ENCODE data around the gene ODF4. TPM values are rescaled to one million over a fixed set of nuclear protein-coding genes. Genes with fewer than 3 reads are reported as not detected.
"Not testable (repeated sequence)": the region's sequence is repeated elsewhere in the genome, so short reads cannot be mapped to it uniquely, and the experiment has no call there.

Gene ODF4
- total and polyA plus RNA-seq, 3 donors from 2014 or later: 5.3 to 34.0 (median 7.7) TPM

DNA sequence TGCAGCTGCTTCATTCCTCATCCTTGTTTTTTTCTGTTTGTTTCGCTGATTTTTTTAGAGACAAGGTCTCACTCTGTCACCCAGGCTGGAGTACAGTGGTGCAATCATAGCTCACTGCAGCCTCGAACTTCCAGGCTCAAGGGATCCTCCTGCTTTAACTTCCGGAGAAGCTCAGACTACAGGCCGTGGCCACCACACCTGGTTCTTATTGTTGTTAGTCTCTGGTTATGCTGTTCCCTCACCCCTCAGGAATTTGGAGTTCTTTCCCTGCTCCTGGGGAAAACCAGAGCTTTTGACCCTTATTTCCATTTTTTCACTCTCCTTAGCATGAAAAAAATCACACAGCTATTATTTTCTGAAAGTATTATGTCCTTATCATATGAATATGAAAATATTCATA, 1.8 kb downstream of the ODF4 start:
- Histone ChIP-seq H3K4me1 (peaks cover 3% of the 10 kb centered on the region), H3K4me3 (no peak overlapping the region), H3K9me3 (no peaks in the 10 kb centered on the region), H3K36me3 (ENCODE audit: low read depth, missing control alignments) (no peaks in the 10 kb centered on the region), H3K27me3 (no peaks in the 10 kb centered on the region), H3K27ac (no peak overlapping the region)
- whole genome bisulfite sequencing, 2 donors: 48 to 60% methylated on average over 4 of the region's 4 CpGs
- DNase-seq: no peak
- TF ChIP-seq, protein P1, sequence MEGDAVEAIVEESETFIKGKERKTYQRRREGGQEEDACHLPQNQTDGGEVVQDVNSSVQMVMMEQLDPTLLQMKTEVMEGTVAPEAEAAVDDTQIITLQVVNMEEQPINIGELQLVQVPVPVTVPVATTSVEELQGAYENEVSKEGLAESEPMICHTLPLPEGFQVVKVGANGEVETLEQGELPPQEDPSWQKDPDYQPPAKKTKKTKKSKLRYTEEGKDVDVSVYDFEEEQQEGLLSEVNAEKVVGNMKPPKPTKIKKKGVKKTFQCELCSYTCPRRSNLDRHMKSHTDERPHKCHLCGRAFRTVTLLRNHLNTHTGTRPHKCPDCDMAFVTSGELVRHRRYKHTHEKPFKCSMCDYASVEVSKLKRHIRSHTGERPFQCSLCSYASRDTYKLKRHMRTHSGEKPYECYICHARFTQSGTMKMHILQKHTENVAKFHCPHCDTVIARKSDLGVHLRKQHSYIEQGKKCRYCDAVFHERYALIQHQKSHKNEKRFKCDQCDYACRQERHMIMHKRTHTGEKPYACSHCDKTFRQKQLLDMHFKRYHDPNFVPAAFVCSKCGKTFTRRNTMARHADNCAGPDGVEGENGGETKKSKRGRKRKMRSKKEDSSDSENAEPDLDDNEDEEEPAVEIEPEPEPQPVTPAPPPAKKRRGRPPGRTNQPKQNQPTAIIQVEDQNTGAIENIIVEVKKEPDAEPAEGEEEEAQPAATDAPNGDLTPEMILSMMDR (IDR thresholded peaks at IDR 0.05): no peak
- TF ChIP-seq POLR2A (IDR thresholded peaks at IDR 0.05): no peak
- intact Hi-C loops (cut with DNase I; ENCODE audit: low total_unique reads): no loop called here

DNA sequence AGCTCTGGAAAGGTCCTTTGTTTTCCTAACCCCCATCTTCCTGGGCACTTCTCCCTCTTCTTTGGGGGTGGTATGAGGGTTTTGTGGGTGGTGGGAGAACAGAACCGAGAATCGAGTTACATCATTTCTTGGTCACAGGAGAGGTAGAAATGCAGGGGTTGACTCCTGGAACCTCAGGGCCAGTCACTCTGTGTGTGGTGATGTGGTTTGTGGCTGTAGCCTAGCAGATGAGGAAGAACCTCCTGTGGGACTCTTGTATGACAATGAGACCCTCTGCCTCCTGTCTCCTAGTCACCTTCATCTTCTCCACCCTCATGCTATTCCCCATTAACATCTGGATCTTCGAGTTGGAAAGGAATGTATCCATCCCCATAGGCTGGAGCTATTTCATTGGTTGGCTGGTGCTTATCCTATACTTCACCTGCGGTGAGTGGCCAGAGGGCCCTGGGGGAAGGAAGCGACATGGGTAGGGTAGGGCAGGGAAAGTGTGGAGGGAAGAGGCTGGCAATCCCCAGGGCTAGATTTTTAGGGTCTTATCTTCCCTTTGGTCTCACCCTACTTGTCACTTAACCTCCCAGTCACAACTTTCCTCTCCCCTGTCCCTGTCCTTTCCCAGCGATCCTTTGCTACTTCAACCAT, 5.5 kb downstream of the ODF4 start:
- H3K4me1 ChIP-seq: no peaks in the 10 kb centered on the region
- intact Hi-C loops (cut with DNase I; ENCODE audit: low total_unique reads): no loop called here
- DNase-seq: no peak
- no peak overlapping the region for H3K27ac ChIP-seq
- no peaks in the 10 kb centered on the region for H3K36me3 ChIP-seq (ENCODE audit: low read depth, missing control alignments)
- H3K4me3 ChIP-seq: no peak overlapping the region
- WGBS, 2 donors: 76 to 80% methylated on average over 6 of the region's 6 CpGs
- TF ChIP-seq, protein P1 (IDR thresholded peaks at IDR 0.05): no peak
- TF ChIP-seq POLR2A (IDR thresholded peaks at IDR 0.05): no peak
- H3K27me3 ChIP-seq: no peaks in the 10 kb centered on the region
- no peaks in the 10 kb centered on the region for H3K9me3 ChIP-seq

DNA sequence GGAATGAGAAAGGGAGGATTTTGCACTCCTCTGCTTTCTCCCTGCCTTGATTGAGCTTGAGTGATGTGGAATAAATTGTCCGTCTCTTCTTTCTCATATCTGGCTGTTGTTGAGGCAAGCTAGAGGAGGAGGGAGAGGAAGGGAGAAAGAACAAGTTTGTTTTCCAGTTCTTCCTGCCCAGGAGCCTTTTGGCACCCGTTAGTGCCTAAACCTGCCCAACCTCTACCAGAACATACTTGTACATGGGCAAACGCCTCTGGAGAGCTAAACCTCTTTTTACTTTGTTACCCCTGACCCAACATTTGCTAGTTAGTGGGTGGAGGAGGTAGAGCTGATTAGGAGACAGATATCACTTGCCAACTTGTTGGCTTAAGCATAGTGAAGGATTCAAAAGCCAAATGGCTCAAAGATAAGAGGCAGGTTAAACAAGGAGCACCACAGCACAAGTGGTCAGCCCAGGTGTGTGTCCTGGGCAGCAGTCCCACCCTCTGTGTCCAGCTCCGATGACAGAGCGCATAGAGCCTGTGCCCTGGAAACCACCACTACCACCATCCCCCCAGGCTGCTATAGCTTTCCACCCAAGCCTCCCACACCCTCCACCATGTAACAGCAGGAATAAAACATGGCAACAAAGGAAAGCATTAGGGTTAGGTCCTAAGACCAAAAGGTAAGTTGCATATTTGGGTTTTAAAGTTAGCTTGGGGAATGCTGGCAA, 6.5 kb downstream of the ODF4 start:
- intact Hi-C loops (cut with DNase I; ENCODE audit: low total_unique reads): no loop called here
- no peak for TF ChIP-seq POLR2A (IDR thresholded peaks at IDR 0.05)
- TF ChIP-seq, protein P1 (IDR thresholded peaks at IDR 0.05): no peak
- 60 to 68% methylated on average over 5 of the region's 5 CpGs for WGBS, 2 donors
- Histone ChIP-seq H3K36me3 (ENCODE audit: low read depth, missing control alignments) (no peaks in the 10 kb centered on the region), H3K27me3 (no peaks in the 10 kb centered on the region), H3K27ac (no peak overlapping the region), H3K4me3 (no peak overlapping the region), H3K9me3 (no peaks in the 10 kb centered on the region), H3K4me1 (no peaks in the 10 kb centered on the region)
- DNase-seq: no peak

DNA sequence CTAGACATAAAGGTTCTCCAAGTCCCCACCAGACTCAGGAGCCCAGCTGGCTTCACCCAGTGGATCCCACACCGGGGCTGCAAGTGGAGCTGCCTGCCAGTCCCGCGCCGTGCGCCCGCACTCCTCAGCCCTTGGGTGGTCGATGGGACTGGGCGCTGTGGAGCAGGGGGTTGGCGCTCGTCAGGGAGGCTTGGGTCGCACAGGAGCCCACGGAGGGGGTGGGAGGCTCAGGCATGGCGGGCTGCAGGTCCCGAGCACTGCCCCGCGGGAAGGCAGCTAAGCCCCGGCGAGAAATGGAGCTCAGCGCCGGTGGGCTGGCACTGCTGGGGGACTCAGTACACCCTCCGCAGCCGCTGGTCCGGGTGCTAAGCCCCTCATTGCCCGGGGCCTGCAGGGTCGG, 7.4 kb downstream of the ODF4 start:
- H3K27me3 ChIP-seq; H3K4me3 ChIP-seq; intact Hi-C loops (cut with DNase I; ENCODE audit: low total_unique reads); H3K4me1 ChIP-seq; H3K9me3 ChIP-seq; H3K36me3 ChIP-seq (ENCODE audit: low read depth, missing control alignments); H3K27ac ChIP-seq; DNase-seq: not testable (repeated sequence)
- WGBS, 2 donors: 44% methylated on average over 23 of the region's 25 CpGs; no CpG with 5 or more reads in 1 of the 2 donors

DNA sequence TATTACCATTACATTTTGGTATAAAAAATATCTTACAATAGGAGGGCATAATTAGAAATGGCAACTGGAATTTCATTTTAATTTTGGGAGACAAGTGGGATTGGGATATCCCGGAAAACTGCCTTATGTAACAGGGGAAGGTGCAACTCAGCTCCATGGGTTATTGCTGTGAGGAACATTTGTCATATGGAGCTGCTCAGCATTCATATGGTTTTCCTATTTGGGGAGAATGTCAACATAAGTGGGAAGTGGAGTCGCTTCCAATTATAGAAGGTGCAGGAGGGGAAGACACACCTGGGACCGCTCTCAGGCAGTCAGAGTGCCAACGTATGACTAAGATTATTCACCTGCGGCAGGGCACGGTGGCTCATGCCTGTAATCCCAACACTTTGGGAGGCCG, 10.7 kb downstream of the ODF4 start:
- no peak for TF ChIP-seq POLR2A (IDR thresholded peaks at IDR 0.05)
- TF ChIP-seq, protein P1 (IDR thresholded peaks at IDR 0.05): no peak
- Histone ChIP-seq H3K27me3 (no peaks in the 10 kb centered on the region), H3K4me3 (no peak overlapping the region), H3K27ac (no peak overlapping the region), H3K9me3 (no peaks in the 10 kb centered on the region), H3K4me1 (no peaks in the 10 kb centered on the region), H3K36me3 (ENCODE audit: low read depth, missing control alignments) (no peaks in the 10 kb centered on the region)
- WGBS, 2 donors: 85 to 88% methylated on average over 7 of the region's 7 CpGs
- no peak for DNase-seq
- intact Hi-C loops (cut with DNase I; ENCODE audit: low total_unique reads): no loop called here
